Vagina (tissue), 2 donors: ENCODE measurements around the gene INPP4B. TPM values are rescaled to one million over a fixed set of nuclear protein-coding genes. Genes with fewer than 3 reads are reported as not detected.

ENCODE experiments used
- DNase-seq, 2 donors: peaks; one replicate each; pipeline ENCODE4 v3.0.0-alpha.2; 2017; ENCODE audit errors: extremely low spot score in 2 of 2
- H3K27ac ChIP-seq: fragments of 200-600 bp; sonication (generic); one replicate; pipeline ENCODE4 v1.5.1; 2019
- H3K27me3 ChIP-seq: fragments of 200-600 bp; sonication (generic); one replicate; pipeline ENCODE4 v1.5.1; 2019
- H3K36me3 ChIP-seq, 2 donors: fragments of 200-600 bp; sonication (generic); one replicate each; pipeline ENCODE4 v1.5.1; 2017 to 2019
- H3K4me1 ChIP-seq: fragments of 200-600 bp; sonication (generic); one replicate; pipeline ENCODE4 v1.5.1; 2019
- H3K4me3 ChIP-seq, 2 donors: fragments of 200-600 bp; sonication (generic); 1 replicate in 1 of 2; 2 replicates in 1 of 2; pipeline ENCODE4 v1.5.1; 2016 to 2019
- H3K9me3 ChIP-seq: fragments of 200-600 bp; sonication (generic); one replicate; pipeline ENCODE4 v1.5.1; 2019
- POLR2A ChIP-seq, 2 donors: fragments of 450-650 bp; IDR thresholded peaks; one replicate each; pipeline ENCODE4 v1.6.1; 2017; ENCODE audit warnings: antibody characterized with exemption in 2 of 2, mild to moderate bottlenecking in 2 of 2, moderate library complexity in 2 of 2
- POLR2AphosphoS5 ChIP-seq, 2 donors: sonication (generic); formaldehyde crosslinking; IDR thresholded peaks; one replicate each; pipeline ENCODE4 v1.9.0; 2017; ENCODE audit warnings: antibody characterized with exemption in 2 of 2, mild to moderate bottlenecking in 2 of 2, low read depth in 1 of 2; ENCODE audit not compliant: insufficient read depth in 1 of 2
- intact Hi-C: fragments of 100-400 bp; cut with DNase I; formaldehyde crosslinking; loops from one replicate; pipeline ENCODE4 v1.15.1; 2023
- total RNA-seq: library from RNA; depleted of rRNA; stranded (reverse); fragments of >200 nt; gene quantifications from one replicate; pipeline ENCODE4 v1.2.3, GENCODE V29; 2016
- TF ChIP-seq, protein P1 (sequence below), 3 experiments: fragments of 450-650 bp in 2 of 3; fragments of 200-600 bp in 1 of 3; sonication (generic) in 1 of 3; IDR thresholded peaks; one replicate each; pipeline ENCODE4 v1.5.1; 2017 to 2019; ENCODE audit warnings: antibody characterized with exemption in 3 of 3, mild to moderate bottlenecking in 2 of 3, moderate library complexity in 2 of 3

Gene INPP4B
- total RNA-seq, 1 donor from 2014 or later, result 21.1 TPM

DNA sequence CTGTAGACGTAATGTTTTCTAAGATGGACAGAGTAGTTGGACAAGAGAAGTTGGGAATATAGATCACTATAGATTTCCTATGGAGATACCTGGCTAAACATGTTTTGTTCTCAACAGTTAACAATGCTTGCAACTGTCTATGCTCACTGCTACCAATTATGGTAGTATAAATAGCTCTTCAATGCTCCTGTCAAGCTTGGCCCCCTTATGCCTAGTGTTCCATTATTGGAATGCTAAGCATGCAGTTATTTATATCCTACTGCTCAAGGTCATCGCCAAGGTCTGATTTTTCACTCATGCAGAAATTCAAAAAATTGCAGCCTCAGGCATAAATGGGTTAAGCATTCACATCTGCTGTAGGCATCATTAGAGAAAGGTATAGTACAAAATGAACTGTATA lies 690.8 kb downstream of the INPP4B start:
- no peak for DNase-seq
- Histone ChIP-seq H3K9me3 (no peaks in the 10 kb centered on the region), H3K27me3 (no peaks in the 10 kb centered on the region), H3K36me3 (no peaks in the 10 kb centered on the region), H3K4me1 (no peaks in the 10 kb centered on the region), H3K4me3 (no peak overlapping the region), H3K27ac (no peak overlapping the region)
- TF ChIP-seq, protein P1, sequence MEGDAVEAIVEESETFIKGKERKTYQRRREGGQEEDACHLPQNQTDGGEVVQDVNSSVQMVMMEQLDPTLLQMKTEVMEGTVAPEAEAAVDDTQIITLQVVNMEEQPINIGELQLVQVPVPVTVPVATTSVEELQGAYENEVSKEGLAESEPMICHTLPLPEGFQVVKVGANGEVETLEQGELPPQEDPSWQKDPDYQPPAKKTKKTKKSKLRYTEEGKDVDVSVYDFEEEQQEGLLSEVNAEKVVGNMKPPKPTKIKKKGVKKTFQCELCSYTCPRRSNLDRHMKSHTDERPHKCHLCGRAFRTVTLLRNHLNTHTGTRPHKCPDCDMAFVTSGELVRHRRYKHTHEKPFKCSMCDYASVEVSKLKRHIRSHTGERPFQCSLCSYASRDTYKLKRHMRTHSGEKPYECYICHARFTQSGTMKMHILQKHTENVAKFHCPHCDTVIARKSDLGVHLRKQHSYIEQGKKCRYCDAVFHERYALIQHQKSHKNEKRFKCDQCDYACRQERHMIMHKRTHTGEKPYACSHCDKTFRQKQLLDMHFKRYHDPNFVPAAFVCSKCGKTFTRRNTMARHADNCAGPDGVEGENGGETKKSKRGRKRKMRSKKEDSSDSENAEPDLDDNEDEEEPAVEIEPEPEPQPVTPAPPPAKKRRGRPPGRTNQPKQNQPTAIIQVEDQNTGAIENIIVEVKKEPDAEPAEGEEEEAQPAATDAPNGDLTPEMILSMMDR (IDR thresholded peaks at IDR 0.05), result no peak
- TF ChIP-seq POLR2A (IDR thresholded peaks at IDR 0.05), result no peak
- TF ChIP-seq POLR2AphosphoS5 (IDR thresholded peaks at IDR 0.05; ENCODE audit: insufficient read depth in 1 of 2, low read depth in 1 of 2), result no peak
- intact Hi-C loops, result no loop called here

DNA sequence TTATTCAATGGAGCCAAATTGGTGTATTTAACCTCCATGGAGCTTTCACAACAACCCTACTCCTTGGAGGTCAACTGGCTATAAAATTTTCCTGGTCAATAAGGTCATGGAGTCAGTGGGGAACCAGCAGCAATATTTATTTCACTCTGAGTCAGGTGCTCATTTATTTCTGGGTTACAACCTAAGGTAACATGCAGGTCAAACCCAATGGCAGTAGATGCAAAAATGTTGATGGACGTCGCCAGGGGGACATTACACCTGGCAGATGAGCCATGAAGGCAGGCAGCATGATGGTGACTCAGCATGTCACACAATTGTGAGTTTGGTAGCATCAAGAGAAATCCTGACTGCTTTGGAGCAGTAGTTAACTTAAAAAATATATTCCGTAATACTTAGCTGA lies 695.6 kb downstream of the INPP4B start:
- Histone ChIP-seq H3K4me1 (no peaks in the 10 kb centered on the region), H3K9me3 (no peaks in the 10 kb centered on the region), H3K4me3 (no peak overlapping the region), H3K36me3 (no peaks in the 10 kb centered on the region), H3K27ac (no peak overlapping the region), H3K27me3 (no peaks in the 10 kb centered on the region)
- DNase-seq, result no peak
- intact Hi-C loops, result no loop called here
- no peak for TF ChIP-seq POLR2AphosphoS5 (IDR thresholded peaks at IDR 0.05; ENCODE audit: insufficient read depth in 1 of 2, low read depth in 1 of 2)
- TF ChIP-seq, protein P1 (IDR thresholded peaks at IDR 0.05), result no peak

DNA sequence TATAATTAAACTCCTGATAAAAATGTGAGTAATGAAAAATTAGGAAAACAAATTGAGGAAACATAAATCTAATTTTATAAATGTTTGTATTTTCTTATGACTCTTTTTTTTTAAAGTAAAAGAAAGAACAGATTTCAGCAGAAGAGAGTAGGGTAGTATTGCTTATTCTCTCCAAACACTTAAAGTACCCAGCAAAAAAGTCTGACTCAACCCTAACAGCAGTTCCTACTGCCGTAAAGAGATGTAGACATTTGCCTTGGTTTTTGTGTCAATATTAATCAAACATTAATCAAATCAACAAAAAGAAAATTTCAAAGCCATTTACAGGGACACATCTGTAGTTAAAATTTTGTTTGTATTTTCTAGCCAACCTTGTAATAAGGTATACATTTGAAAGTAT lies 701.3 kb downstream of the INPP4B start:
- no peak overlapping the region for H3K4me3 ChIP-seq
- H3K36me3 ChIP-seq, result no peaks in the 10 kb centered on the region
- H3K4me1 ChIP-seq, result no peaks in the 10 kb centered on the region
- H3K9me3 ChIP-seq, result no peaks in the 10 kb centered on the region
- no peak overlapping the region for H3K27ac ChIP-seq
- intact Hi-C loops, result no loop called here
- DNase-seq, result no peak
- TF ChIP-seq, protein P1 (IDR thresholded peaks at IDR 0.05), result no peak
- TF ChIP-seq POLR2AphosphoS5 (IDR thresholded peaks at IDR 0.05; ENCODE audit: insufficient read depth in 1 of 2, low read depth in 1 of 2) (no peak), POLR2A (IDR thresholded peaks at IDR 0.05) (no peak)
- H3K27me3 ChIP-seq, result no peaks in the 10 kb centered on the region

DNA sequence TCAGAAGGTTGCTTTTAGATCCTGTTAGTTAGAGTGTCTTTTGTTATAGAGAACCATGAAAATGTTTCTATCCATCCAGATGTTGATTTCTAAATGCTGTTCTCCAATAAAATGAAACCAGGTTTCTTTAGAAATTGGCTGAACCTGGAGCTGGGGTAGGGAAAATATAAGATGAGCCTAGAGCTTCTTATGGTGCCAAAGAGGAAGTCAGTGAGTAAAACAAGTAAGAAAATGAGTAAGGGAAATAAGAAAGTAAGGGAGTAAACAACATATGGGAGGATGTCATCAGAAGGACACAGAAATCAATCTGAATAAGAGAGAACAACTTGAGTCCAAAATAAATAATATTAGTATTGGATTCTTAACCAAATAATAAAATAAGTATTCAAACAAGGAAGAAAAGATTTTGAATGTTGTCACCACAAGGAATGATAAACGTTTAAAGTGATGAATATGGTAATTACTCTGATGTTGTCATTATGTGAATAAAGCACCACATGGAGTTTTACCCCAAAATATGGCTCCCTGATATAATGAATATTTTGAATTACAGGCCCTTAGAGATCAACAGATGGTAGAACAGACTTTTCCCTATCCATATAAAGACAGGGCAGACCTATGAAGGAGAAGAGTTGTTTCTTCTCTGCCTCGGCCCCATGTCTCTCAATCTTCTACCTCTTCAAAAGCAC lies 703.6 kb downstream of the INPP4B start:
- H3K4me3 ChIP-seq, result no peak overlapping the region
- TF ChIP-seq POLR2A (IDR thresholded peaks at IDR 0.05), result no peak
- TF ChIP-seq, protein P1 (IDR thresholded peaks at IDR 0.05), result no peak
- no peak for TF ChIP-seq POLR2AphosphoS5 (IDR thresholded peaks at IDR 0.05; ENCODE audit: insufficient read depth in 1 of 2, low read depth in 1 of 2)

DNA sequence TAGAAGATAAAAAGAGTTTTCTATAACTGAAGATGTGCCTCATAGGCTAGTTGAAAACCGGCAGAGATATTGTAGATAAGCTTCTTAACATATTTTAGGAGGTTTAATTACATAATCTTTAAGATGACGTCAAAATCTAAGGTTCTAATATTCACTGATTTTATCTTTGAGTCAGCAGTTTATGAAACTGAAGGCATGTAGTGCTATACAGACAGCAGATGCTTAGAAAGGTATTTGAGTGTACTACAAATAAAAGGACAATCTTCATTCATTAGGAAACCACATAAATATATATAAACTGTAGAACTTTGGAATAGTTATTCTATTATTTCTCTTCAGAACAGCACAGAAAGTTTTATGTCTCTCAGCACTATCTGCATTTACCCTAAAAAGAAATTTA lies 704.9 kb downstream of the INPP4B start:
- H3K9me3 ChIP-seq, result no peaks in the 10 kb centered on the region
- intact Hi-C loops, result no loop called here

More for the DNA sequence above, 703.6 kb downstream of the INPP4B start:
- DNase-seq, result no peak
- no peak overlapping the region for H3K27ac ChIP-seq
- H3K27me3 ChIP-seq, result no peaks in the 10 kb centered on the region
- no peaks in the 10 kb centered on the region for H3K4me1 ChIP-seq
- intact Hi-C loops, result no loop called here
- H3K36me3 ChIP-seq, result no peaks in the 10 kb centered on the region
- no peaks in the 10 kb centered on the region for H3K9me3 ChIP-seq

More for the DNA sequence above, 704.9 kb downstream of the INPP4B start:
- H3K27me3 ChIP-seq, result no peaks in the 10 kb centered on the region
- no peaks in the 10 kb centered on the region for H3K4me1 ChIP-seq
- no peaks in the 10 kb centered on the region for H3K36me3 ChIP-seq
- no peak overlapping the region for H3K4me3 ChIP-seq
- no peak for DNase-seq
- H3K27ac ChIP-seq, result no peak overlapping the region
- TF ChIP-seq, protein P1 (IDR thresholded peaks at IDR 0.05), result no peak
- TF ChIP-seq POLR2AphosphoS5 (IDR thresholded peaks at IDR 0.05; ENCODE audit: insufficient read depth in 1 of 2, low read depth in 1 of 2) (no peak), POLR2A (IDR thresholded peaks at IDR 0.05) (no peak)
